ENCODE data around the gene GPC3.

Gene GPC3

GRCh38 chrX:133985164-133985966, at the start of gene GPC3:
GPC3 (minus strand) TSS chrX:133985594.
- Histone ChIP-seq H3K9ac (ENCODE audit: low read length) (no peak within 1 kb of the TSS), H3K27me3 (ENCODE audit: insufficient read depth, low read length) (no peaks in the 10 kb centered on the region), H4K20me1 (ENCODE audit: insufficient read depth, low read length) (no peaks in the 10 kb centered on the region), H3K9me2 (ENCODE audit: low read depth, low read length) (no peaks in the 10 kb centered on the region), H3K36me3 (ENCODE audit: insufficient read depth, low read length) (no peaks in the 10 kb centered on the region), H3K79me2 (ENCODE audit: insufficient read depth, low read length) (no peaks in the 10 kb centered on the region), H3F3A (ENCODE audit: insufficient read depth, low read length) (no peaks in the 10 kb centered on the region), H3K9me3 (ENCODE audit: low read length) (no peaks in the 10 kb centered on the region), H3K4me2 (ENCODE audit: low read length) (no peak within 1 kb of the TSS), H3K4me3 (ENCODE audit: low read depth, low read length, poor library complexity, severe bottlenecking) (no peak within 1 kb of the TSS), H3K4me1 (ENCODE audit: insufficient read depth, low read length, severe bottlenecking) (no peaks in the 10 kb centered on the region), H2AFZ (ENCODE audit: low read length) (no peak within 1 kb of the TSS), H3K27ac (ENCODE audit: low read depth, low read length, poor library complexity, severe bottlenecking) (no peak within 1 kb of the TSS)
- TF ChIP-seq EZH2 (IDR thresholded peaks at IDR 0.05; ENCODE audit: borderline replicate concordance, low read length) (no peak), CTCF (IDR thresholded peaks at IDR 0.05; ENCODE audit: low read length) (no peak)

GRCh38 chrX:134032441-134032840, 47.0 kb upstream of the GPC3 start:
- Histone ChIP-seq H3K9ac (ENCODE audit: low read length) (no peak overlapping the region), H3K4me1 (ENCODE audit: insufficient read depth, low read length, severe bottlenecking) (no peaks in the 10 kb centered on the region), H3K4me2 (ENCODE audit: low read length) (no peak overlapping the region), H4K20me1 (ENCODE audit: insufficient read depth, low read length) (no peaks in the 10 kb centered on the region), H3K36me3 (ENCODE audit: insufficient read depth, low read length) (no peaks in the 10 kb centered on the region), H3K9me3 (ENCODE audit: low read length) (no peaks in the 10 kb centered on the region), H2AFZ (ENCODE audit: low read length) (no peak overlapping the region), H3K4me3 (ENCODE audit: low read depth, low read length, poor library complexity, severe bottlenecking) (no peak overlapping the region), H3K79me2 (ENCODE audit: insufficient read depth, low read length) (no peaks in the 10 kb centered on the region), H3F3A (ENCODE audit: insufficient read depth, low read length) (no peaks in the 10 kb centered on the region), H3K27me3 (ENCODE audit: insufficient read depth, low read length) (no peaks in the 10 kb centered on the region), H3K9me2 (ENCODE audit: low read depth, low read length) (no peaks in the 10 kb centered on the region), H3K27ac (ENCODE audit: low read depth, low read length, poor library complexity, severe bottlenecking) (no peak overlapping the region)
- TF ChIP-seq CTCF (IDR thresholded peaks at IDR 0.05; ENCODE audit: low read length) (no peak), EZH2 (IDR thresholded peaks at IDR 0.05; ENCODE audit: borderline replicate concordance, low read length) (no peak)

GRCh38 chrX:134026565-134027311, 41.3 kb upstream of the GPC3 start:
- H3K4me3 ChIP-seq (ENCODE audit: low read depth, low read length, poor library complexity, severe bottlenecking) = no peak overlapping the region
- no peaks in the 10 kb centered on the region for H3K36me3 ChIP-seq (ENCODE audit: insufficient read depth, low read length)
- H3K4me2 ChIP-seq (ENCODE audit: low read length) = no peak overlapping the region
- no peak overlapping the region for H2AFZ ChIP-seq (ENCODE audit: low read length)
- H3K79me2 ChIP-seq (ENCODE audit: insufficient read depth, low read length) = no peaks in the 10 kb centered on the region
- TF ChIP-seq CTCF (IDR thresholded peaks at IDR 0.05; ENCODE audit: low read length) (no peak), EZH2 (IDR thresholded peaks at IDR 0.05; ENCODE audit: borderline replicate concordance, low read length) (no peak)
- H3K27ac ChIP-seq (ENCODE audit: low read depth, low read length, poor library complexity, severe bottlenecking) = no peak overlapping the region
- no peaks in the 10 kb centered on the region for H4K20me1 ChIP-seq (ENCODE audit: insufficient read depth, low read length)
- no peaks in the 10 kb centered on the region for H3F3A ChIP-seq (ENCODE audit: insufficient read depth, low read length)
- no peaks in the 10 kb centered on the region for H3K9me2 ChIP-seq (ENCODE audit: low read depth, low read length)
- H3K27me3 ChIP-seq (ENCODE audit: insufficient read depth, low read length) = no peaks in the 10 kb centered on the region
- H3K9me3 ChIP-seq (ENCODE audit: low read length) = no peaks in the 10 kb centered on the region
- no peak overlapping the region for H3K9ac ChIP-seq (ENCODE audit: low read length)
- H3K4me1 ChIP-seq (ENCODE audit: insufficient read depth, low read length, severe bottlenecking) = no peaks in the 10 kb centered on the region
